ENCODE data around the gene ANAPC13.

ANAPC13 gene

GRCh38 chr3:134482622-134483021 lies 3.2 kb downstream of the ANAPC13 start:
- DNase-seq = no peak

GRCh38 chr3:134481166-134481565 lies 4.6 kb downstream of the ANAPC13 start:
- no peak for DNase-seq

GRCh38 chr3:134480546-134480945 lies 5.2 kb downstream of the ANAPC13 start:
- DNase-seq = no peak

DNA sequence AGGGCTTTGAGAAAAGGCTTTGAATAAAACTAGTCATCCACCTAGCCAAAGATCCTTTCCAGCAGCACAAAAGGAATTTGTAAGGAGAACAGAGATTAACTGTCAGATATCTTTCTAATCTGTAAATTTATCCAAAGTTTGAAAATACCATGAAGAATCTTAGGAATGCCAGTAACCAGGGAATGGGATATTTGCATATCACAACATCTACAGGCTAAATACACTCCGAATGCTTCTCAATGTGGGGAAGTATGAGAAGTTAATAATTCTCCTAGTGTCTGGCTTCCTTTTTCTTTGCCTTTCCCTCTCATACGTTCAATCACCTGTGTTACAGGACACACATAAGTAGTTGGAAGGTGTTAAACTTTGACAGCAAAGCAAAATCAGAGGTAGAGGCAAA lies 7.8 kb downstream of the ANAPC13 start:
- peak; percentile 60 for DNase-seq

DNA sequence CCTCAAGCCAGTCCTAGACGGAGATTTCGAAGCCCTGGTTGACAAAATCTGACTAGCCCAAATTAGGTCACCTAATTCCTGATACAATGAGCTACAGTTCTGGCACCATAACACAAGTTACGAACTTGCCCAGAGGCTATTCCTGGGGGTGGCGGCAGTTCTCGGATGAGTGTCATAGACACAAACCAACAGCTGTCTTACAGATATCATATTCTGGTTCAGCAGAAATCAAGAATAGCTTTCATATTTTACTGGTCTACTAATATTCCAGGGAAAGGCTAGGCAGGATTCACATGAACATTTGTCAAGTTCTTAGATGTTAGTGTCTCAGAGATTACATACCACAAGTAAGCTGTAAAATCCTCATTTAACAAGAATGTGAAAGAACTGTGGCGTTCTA lies 8.8 kb downstream of the ANAPC13 start:
- no peak for DNase-seq

- DNase-seq = no peak
Observed at GRCh38 chr3:134476306-134476705, 9.5 kb downstream of the ANAPC13 start.

GRCh38 chr3:134474956-134475355 lies 10.8 kb downstream of the ANAPC13 start:
- no peak for DNase-seq

- peak; percentile 87 for DNase-seq
Observed at GRCh38 chr3:134473868-134474546, 11.8 kb downstream of the ANAPC13 start.

GRCh38 chr3:134472831-134473230 lies 13.0 kb downstream of the ANAPC13 start:
- DNase-seq = no peak

DNA sequence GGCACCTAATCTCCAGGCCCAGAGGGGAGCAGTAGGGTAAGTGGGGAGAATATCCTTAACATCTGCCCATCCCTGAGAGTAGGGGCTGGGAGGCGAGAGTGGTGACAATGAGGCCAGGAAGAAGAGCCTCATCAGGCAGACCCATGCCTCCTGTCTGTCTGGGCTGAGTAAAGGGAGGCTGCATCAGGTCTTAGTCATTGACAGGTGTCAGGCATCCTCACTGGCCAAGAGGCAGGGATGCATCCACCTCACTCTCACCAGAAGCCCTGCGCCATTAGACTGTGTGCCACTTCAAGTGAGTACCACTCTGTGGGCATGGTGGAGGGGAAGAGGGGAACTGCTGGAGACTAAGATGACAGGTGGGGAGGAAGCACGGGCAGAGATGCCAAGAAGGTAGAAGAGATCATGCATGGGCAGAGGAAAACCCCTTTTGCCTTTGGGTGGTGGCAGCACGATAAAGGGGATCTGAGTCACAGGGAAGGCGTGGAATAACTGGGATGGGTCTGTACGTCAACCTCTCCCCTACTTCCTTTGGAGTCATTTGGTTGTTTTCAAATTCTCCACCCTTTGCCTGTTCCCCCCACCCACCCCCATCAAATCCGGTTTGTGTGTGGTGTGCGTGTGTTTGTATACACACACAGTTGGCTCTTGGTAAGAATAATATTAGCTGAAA lies 14.1 kb downstream of the ANAPC13 start:
- no peak for DNase-seq

DNA sequence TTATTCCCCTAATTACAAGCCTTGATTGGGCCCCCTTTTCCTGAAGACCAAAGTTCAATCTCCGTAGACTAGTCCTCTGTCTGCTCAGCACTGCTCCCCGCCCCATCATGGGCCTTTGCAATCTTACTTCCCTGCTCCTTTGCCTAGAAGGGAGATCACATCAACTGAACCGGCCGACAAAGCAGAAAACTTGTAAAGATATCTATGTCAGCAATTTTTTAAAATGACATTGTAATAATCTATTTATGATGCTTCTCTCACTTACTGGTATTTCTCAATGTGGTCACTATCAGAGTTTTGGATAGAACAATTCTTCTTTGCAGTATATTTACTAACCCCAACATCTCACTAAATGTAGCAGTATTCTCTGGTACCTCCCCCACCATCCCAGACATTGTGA lies 17.3 kb downstream of the ANAPC13 start:
- DNase-seq = no peak

DNA sequence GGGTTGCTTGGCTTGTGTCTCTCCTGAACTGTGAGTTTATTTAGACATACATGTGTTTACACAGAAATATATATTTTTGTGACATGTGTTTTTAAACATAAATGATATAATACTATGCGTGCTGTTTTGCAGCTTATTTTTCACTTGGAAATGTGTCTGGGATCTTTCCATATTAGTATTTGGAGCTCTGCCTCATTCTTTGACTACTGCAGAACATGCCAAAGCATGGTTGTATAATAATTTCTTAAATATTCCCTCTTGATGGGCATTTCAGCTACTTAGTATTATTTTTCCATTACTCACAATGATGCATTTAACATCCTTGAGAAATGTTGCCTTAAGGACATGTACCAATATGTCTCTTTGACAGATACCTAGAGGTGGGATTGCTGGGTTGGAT lies 19.5 kb downstream of the ANAPC13 start:
- DNase-seq = peak; percentile 34

- no peak for DNase-seq
Observed at GRCh38 chr3:134464689-134465365, 21.0 kb downstream of the ANAPC13 start.

GRCh38 chr3:134464064-134464688 lies 21.6 kb downstream of the ANAPC13 start:
- peak; percentile 100 for DNase-seq

GRCh38 chr3:134463676-134464063 lies 22.1 kb downstream of the ANAPC13 start:
- DNase-seq = no peak

GRCh38 chr3:134462331-134462941 lies 23.3 kb downstream of the ANAPC13 start:
- peak; percentile 87 for DNase-seq

DNA sequence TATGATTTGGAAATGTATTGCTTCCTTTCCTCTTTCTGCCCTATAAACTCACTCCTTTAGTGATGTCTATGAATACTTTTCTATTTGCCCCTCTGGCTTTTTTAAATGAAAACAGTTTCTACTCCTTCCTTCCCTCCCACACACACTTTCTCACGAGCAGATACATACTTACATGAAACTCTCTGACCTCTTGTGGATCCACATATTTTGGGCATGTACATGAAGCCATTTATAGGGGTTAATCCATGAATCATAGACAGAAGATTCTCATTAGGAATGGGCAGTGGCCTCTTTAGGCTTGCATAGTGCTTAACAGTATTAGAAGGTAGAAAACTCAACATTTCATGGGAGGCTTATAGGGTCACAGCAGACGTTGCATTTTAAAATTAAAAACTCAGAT lies 24.8 kb downstream of the ANAPC13 start:
- peak; percentile 97 for DNase-seq

DNA sequence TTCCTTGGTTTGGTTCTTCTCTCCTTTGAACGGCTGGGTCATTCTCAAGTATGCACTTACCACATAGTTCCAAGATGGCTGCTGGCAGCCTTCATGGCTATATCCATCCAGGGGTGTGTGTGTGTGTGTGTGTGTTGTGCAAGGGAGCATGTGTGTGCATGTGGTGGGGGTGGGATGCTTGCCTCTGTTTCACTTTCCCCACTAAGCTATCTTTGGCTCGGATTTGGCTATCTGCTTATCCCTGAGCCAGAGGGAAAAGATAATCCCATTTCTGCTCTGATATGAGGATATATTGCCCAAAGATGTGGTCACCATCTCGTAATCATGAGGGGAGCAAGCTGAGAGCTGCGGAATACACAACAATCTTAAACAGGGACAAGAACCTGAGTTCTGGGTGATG lies 26.2 kb downstream of the ANAPC13 start:
- no peak for DNase-seq

- peak; percentile 74 for DNase-seq
Observed at GRCh38 chr3:134458406-134458945, 27.3 kb downstream of the ANAPC13 start.

GRCh38 chr3:134457376-134458074 lies 28.3 kb downstream of the ANAPC13 start:
- DNase-seq = no peak

GRCh38 chr3:134453631-134454030 lies 32.2 kb downstream of the ANAPC13 start:
- no peak for DNase-seq

DNA sequence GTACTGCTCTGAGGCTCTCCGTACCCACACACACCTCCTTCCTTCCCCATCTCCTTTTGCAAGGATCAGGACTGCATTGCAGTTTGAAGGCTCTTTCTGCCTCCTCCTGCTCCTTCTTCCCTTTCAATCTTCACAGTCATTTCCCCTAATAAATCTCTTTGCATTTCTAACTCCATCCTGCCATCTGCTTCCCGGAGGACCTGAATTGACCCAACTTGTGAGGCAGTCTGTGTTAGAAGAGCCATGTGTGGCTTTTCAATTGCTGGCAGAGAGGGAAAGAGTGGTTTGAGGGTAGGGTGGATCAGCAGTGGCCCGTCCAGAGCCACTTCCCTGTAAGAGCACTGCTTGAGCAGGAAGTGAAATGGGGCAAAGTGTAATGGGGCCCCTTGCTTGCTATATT lies 35.8 kb downstream of the ANAPC13 start:
- no peak for DNase-seq

Data from fibroblast of upper back skin (primary cell).